ENCODE data around the gene ZNF544.

ZNF544 gene

DNA sequence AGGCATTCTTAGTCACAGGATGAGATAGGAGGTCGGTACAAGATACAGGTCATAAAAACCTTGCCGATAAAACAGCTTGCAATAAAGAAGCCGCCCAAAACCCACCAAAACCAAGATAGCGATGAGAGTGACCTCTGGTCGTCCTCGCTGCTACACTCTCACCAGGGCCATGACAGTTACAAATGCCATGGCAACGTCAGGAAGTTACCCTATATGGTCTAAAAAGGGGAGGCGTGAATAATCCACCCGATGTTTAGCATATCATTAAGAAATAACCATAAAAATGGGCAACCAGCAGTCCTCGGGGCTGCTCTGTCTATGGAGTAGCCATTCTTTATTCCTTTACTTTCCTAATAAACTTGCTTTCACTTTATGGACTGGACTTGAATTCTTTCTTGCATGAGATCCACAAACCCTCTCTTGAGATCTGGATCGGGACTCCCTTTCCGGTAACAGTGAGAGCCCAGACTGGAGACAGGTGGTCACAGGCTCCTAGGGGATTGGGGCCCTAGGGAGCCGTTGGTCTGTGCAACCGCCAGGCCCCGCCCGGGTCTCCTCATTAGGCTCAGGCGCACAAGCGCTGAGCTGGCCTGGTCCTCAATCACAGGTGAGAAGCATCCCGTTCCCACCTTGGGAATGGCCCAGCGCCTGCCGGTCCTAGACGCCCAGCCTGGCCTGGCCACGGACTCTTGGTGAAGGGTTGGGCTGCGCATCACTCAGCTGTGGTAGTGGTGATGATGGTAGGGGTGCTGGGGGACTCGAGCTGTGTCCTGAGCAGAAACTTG, 10.9 kb upstream of the ZNF544 start:
- DNase-seq (ENCODE audit: low read depth): no peak
- no peak overlapping the region for H3K4me3 ChIP-seq (ENCODE audit: low read depth, low read length)
- TF ChIP-seq, protein P1, sequence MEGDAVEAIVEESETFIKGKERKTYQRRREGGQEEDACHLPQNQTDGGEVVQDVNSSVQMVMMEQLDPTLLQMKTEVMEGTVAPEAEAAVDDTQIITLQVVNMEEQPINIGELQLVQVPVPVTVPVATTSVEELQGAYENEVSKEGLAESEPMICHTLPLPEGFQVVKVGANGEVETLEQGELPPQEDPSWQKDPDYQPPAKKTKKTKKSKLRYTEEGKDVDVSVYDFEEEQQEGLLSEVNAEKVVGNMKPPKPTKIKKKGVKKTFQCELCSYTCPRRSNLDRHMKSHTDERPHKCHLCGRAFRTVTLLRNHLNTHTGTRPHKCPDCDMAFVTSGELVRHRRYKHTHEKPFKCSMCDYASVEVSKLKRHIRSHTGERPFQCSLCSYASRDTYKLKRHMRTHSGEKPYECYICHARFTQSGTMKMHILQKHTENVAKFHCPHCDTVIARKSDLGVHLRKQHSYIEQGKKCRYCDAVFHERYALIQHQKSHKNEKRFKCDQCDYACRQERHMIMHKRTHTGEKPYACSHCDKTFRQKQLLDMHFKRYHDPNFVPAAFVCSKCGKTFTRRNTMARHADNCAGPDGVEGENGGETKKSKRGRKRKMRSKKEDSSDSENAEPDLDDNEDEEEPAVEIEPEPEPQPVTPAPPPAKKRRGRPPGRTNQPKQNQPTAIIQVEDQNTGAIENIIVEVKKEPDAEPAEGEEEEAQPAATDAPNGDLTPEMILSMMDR (conservative IDR thresholded peaks at IDR 0.05; ENCODE audit: low read depth, low read length): no peak

DNA sequence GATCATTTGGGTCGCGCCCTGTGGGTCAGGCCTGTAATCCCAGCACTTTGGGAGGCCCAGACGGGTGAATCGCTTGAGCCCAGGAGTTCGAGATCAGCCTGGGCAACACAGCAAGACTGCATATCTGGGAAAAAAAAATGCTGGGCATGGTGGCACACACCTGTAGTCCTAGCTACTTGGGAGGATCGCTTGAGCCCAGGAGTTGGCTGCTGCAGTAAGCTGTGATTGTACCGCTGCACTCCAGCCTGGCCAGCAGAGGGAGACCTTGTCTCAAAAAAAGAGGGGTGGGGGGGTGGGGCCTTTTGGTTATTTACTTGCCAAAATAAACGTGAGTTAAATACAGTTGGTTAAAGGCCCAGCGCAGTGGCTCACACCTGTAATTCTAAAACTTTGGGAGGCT, 9.8 kb upstream of the ZNF544 start:
- H3K4me3 ChIP-seq (ENCODE audit: low read depth, low read length): no peak overlapping the region
- peak; percentile 34 for DNase-seq (ENCODE audit: low read depth)
- TF ChIP-seq, protein P1 (conservative IDR thresholded peaks at IDR 0.05; ENCODE audit: low read depth, low read length): peak; percentile 24

DNA sequence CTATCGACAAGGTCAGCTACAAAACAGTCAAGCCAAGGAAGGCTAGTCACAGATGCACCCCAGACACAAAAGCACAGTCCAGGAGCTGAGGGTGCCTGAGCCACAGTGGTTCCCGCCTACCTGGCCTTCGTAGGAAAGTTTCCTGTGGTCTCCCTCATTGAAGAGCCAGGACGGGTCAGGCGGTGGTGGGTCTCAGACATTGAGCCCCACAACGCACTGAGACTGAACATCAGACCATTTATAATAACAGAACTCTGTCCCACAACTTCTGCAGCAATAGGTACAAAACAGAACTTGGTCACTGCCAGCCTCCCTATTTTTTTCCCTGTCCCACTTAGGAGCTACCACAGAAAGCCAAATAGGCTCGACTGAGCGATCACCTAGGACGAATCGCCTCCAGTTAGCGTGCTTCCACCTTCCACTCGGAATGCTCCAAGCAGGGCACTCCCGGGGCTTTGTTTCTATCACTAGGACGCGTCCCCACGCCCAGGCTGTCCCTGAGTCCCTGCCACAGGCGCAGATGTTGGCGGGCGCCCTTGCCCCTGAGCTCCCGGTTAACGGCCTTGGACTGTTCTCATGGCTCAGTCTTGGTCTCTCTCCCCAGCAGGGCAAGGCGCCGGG, 640 bp upstream of the ZNF544 start:
- peak; percentile 26 for DNase-seq (ENCODE audit: low read depth)
- TF ChIP-seq, protein P1 (conservative IDR thresholded peaks at IDR 0.05; ENCODE audit: low read depth, low read length): no peak
- peak overlapping the region; percentile 94 for H3K4me3 ChIP-seq (ENCODE audit: low read depth, low read length)

DNA sequence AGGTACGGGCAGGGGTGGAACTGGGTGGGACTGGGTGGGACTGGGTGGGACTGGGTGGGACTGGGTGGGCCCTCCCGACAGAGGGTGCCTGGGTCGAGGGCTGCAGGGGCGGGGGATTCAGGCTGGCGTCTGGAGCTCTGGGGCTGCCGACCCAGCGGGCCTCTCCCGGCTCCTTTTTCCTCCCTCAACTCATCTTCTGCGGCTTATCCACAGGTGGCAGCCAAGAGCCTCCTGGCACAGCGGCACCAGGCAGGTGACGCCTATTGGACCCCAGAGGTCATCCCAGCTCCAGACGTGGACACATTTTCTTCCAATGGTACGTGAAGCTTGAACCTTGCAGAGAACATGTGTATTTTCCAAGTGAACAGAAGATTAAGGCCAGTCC, 533 bp downstream of the ZNF544 start:
- peak; percentile 62 for DNase-seq (ENCODE audit: low read depth)
- TF ChIP-seq, protein P1 (conservative IDR thresholded peaks at IDR 0.05; ENCODE audit: low read depth, low read length): peak; percentile 69
- H3K4me3 ChIP-seq (ENCODE audit: low read depth, low read length): peak overlapping the region; percentile 94

DNA sequence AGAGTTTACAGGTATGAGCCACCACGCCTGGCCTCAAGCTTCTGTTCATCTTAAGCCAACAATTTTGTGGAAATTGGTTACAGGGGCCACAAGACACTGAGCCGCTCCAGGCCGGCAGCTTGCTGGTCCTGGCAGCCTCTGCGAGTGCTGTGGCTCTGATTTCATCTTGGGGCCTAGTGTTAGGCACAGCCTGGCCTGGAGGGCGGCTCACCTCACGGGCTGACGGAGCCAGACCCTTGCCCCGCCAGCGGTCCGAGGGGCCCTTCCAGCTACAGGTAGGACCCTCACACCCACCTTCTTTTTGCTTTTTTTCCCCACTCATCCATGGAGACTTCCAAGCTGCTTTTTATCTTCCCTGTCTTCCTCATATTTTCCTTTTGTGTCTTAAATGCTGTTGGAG, 8.6 kb downstream of the ZNF544 start:
- no peak overlapping the region for H3K4me3 ChIP-seq (ENCODE audit: low read depth, low read length)
- DNase-seq (ENCODE audit: low read depth): no peak

DNA sequence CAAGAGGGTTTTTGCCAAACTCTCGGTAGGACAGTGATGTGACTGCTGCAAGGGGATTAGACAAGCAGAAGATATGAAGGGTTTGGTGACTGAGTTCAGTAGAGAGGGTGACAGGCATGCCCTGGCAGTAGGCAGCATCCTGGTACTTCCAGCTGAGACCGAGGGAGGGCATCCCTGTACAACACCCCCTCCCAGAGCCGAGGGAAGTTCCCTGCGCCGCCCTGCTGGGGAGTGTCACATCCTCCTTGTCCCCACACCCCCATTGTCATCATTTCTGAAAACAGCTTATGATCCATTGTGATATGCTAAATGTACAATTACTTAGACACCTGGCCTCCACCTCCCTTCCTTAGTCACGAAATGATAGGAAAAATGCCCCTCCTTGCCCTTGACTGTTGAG, 14.6 kb downstream of the ZNF544 start:
- no peak overlapping the region for H3K4me3 ChIP-seq (ENCODE audit: low read depth, low read length)
- TF ChIP-seq, protein P1 (conservative IDR thresholded peaks at IDR 0.05; ENCODE audit: low read depth, low read length): no peak
- DNase-seq (ENCODE audit: low read depth): no peak

More for the DNA sequence above, 8.6 kb downstream of the ZNF544 start:
- TF ChIP-seq, protein P1 (conservative IDR thresholded peaks at IDR 0.05; ENCODE audit: low read depth, low read length): no peak
